GM19328 (cell line): ENCODE data around the gene SLC48A1.

Experiments
- ATAC-seq: cut with Tn5 transposase; IDR thresholded peaks from one replicate; pipeline ENCODE4 v1.9.1; 2021; ENCODE audit warnings: mild to moderate bottlenecking, moderate library complexity; ENCODE audit not compliant: unreplicated experiment

Gene SLC48A1

DNA sequence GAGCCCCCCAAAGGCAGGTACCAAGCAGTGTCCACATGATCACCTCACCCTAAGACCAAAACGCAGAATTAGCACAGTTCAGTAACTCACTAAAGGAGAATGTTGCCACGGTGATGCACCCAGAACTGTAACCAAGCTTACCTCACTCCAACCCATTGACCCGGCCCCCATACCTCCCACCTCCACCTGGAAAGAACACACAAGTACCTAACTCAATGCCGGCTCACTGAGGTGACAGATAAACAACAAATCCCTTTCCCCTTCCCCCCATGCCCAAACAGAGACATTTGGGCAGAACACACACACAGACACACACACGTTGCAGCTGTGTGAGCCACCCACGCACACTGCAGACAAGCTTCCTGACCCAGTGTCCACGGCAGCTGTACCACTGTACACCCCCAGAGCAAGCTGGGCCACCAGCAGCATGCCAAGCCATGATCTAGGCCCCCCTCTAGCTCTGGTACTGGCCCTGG, 15.6 kb upstream of the SLC48A1 start:
- no peak for ATAC-seq

DNA sequence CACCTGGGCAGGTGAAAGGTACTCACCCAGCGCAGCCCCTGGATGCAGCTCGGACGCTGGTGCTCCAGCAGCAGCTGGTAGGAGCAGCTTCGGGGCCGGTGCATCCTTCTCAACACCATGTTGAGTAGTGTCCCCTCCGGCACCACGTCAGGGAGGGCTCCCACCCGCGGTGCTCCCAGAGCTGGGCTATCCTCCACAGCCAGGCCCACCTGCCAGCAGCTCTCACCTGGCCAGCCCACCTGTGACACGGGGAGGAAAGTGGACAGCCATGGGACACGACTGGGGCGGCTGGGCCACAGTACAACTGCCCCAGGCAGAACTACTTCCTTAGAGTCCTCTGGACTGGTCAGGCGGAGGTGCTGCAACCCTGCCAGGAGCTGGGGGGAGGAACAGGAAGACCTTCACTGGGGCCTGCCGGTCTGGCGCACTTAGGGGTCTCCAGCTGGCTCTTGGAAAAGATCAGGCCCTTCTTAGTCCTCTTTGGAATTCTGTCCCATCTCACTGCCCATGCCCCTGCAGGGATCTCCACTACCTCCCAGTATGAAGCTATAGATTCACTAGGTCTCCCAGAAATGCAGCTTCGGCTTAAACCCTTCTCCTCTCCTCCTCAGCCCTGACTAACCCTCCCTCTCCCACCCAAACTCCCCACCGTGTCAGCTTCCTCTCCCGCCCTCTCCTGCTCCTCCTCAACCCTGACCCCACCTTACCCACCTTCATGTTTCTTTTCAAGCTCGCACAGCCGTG, 15.0 kb upstream of the SLC48A1 start:
- no peak for ATAC-seq

- no peak for ATAC-seq
Measured at GRCh38 chr12:47758584-47758833, 14.5 kb upstream of the SLC48A1 start.

- ATAC-seq, result no peak
Measured at GRCh38 chr12:47758834-47759690, 14.0 kb upstream of the SLC48A1 start, which contains the start of gene RAPGEF3. RAPGEF3 (minus strand) TSS chr12:47758880; CDS start chr12:47758556, 324 bp downstream.

DNA sequence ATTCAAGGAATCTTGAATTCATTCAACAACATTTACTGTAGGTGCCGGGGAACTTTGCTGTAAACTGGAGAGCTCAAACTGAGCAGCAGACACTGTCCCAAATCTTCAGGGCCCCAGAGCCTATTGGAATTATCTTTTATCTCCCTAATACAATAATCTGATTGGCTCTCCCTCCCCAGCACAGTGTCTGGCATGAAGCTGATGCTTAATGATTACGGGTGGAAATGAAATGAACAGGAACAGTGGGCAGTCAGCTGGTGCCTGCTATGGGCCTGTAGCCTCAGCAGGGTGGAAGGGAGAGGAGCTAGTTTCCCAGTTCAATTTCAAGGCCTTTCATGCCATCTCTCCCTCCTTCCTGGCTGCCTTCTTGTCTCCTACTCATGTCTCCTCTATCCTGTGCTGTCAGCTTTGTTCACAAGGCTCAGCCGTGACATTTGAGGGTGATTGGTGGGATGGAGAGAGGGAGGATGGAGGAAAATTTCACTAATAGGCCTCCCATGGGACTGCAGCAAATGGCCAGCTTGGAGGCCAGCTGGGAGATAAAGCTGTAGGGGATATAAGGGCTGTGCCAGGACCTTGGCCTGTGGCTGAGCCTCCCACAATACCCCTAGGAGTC, 10.1 kb upstream of the SLC48A1 start:
- ATAC-seq, result no peak

GRCh38 chr12:47763481-47764346, 9.3 kb upstream of the SLC48A1 start:
- ATAC-seq, result no peak

GRCh38 chr12:47766502-47767215, 6.4 kb upstream of the SLC48A1 start:
- no peak for ATAC-seq

- no peak for ATAC-seq
Measured at GRCh38 chr12:47767216-47767724, 5.8 kb upstream of the SLC48A1 start.

GRCh38 chr12:47768323-47768811, 4.7 kb upstream of the SLC48A1 start:
- ATAC-seq, result no peak

- ATAC-seq, result no peak
Measured at GRCh38 chr12:47769234-47770085, 3.6 kb upstream of the SLC48A1 start.

DNA sequence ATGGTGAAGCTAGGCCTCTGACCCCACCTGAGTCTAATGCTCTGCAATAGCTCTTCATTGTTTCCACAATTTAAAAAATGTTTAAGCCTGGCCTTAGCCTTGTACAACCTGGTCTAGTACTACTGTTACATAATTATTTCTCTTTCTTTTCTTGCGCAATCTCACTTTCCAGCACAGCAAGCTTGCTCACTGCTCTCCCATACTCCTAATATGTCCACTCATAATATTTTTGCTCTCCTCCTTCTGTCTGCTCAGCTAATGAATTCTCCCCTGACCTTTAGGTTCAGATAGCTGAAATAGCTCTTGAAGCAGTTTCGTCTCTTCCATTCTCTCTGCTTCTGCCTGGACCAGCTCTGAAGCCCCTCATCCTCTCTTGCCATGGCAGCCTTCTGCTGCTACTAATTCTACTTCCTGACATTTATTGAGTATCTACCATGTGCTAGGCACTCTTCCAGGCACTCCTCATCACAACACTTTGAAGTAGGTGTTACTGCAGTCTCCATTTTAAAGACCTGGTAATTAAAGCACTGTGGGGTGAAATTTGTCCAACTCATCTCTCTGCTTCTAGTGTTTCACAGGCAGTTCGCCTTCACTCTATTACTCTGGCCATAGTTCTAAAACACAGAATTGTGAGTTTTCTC, 2.8 kb upstream of the SLC48A1 start:
- no peak for ATAC-seq

GRCh38 chr12:47771304-47771703, 1.7 kb upstream of the SLC48A1 start:
- no peak for ATAC-seq

GRCh38 chr12:47772094-47772660, 861 bp upstream of the SLC48A1 start:
- no peak for ATAC-seq

DNA sequence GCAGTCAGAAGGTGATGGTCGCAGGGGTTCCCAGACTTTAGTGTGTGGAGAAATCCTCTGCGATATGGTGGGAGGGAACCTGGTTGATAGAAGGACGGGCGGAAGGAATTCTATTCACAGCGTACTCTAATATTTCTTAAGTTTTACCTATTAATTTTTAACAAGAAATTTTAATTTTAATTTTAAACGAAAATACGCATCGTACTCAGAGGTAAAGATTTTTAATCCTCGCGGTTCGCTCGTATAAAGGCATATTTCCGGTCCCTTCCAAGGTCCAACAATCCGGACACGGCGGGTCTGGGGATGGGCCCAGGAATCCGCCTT, 338 bp upstream of the SLC48A1 start:
- ATAC-seq, result no peak

- no peak for ATAC-seq
Measured at GRCh38 chr12:47773858-47774580, 981 bp downstream of the SLC48A1 start.

DNA sequence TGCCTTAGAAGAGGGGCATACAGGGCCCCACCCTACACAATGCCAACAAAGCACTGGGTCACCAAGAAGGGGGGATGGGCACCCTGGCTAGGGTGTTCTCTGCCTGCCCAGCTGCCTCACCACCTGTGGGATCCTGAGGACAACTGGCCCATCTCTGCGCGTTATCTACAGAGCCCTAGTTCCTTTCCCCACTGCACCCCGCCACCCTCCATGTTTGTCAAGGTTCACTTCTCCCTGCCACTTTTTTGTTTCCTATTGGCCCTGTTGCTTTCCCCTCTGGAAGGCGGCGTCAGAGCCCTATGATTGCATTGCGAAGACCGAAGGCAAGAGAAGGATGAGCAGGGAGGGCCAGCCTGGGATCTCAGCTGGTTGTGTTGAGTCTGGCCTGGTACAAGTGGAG, 1.6 kb downstream of the SLC48A1 start:
- ATAC-seq, result no peak

- no peak for ATAC-seq
Measured at GRCh38 chr12:47775100-47775911, 2.3 kb downstream of the SLC48A1 start.
